Loucy (cell line): ENCODE data around the gene DNAJC22.

Source experiments
- H2AFZ ChIP-seq: fragments of 200-600 bp; sonication (generic); 2 replicates; pipeline ENCODE4 v1.6.0; 2016; ENCODE audit warnings: antibody characterized with exemption, mild to moderate bottlenecking, low read length, moderate library complexity
- H3F3A ChIP-seq: fragments of 200-600 bp; 2 replicates; pipeline ENCODE4 v1.6.0; 2016; ENCODE audit warnings: antibody characterized with exemption, low read depth, mild to moderate bottlenecking
- H3K27me3 ChIP-seq: fragments of 200-600 bp; sonication (generic); 2 replicates; pipeline ENCODE4 v1.6.1; 2014; ENCODE audit warnings: low read length, mild to moderate bottlenecking; ENCODE audit not compliant: insufficient read depth, poor library complexity, severe bottlenecking
- H3K36me3 ChIP-seq: fragments of 200-600 bp; sonication (generic); 2 replicates; pipeline ENCODE4 v1.6.1; 2016; ENCODE audit warnings: low read length; ENCODE audit not compliant: insufficient read depth
- H3K4me1 ChIP-seq: fragments of 200-600 bp; sonication (generic); 2 replicates; pipeline ENCODE4 v1.5.1; 2014; ENCODE audit warnings: low read length, mild to moderate bottlenecking; ENCODE audit not compliant: insufficient read depth, poor library complexity, severe bottlenecking
- H3K4me2 ChIP-seq: fragments of 200-600 bp; sonication (generic); 2 replicates; pipeline ENCODE4 v1.6.0; 2014; ENCODE audit warnings: antibody characterized with exemption, low read length, low read depth, mild to moderate bottlenecking; ENCODE audit not compliant: poor library complexity, severe bottlenecking
- H3K4me3 ChIP-seq: fragments of 200-600 bp; sonication (generic); 2 replicates; pipeline ENCODE4 v1.5.1; 2014; ENCODE audit warnings: low read length, mild to moderate bottlenecking, mixed read lengths; ENCODE audit not compliant: poor library complexity, severe bottlenecking
- H3K79me2 ChIP-seq: fragments of 200-600 bp; sonication (generic); 2 replicates; pipeline ENCODE4 v1.6.1; 2014; ENCODE audit warnings: low read length; ENCODE audit not compliant: insufficient read depth
- H3K9ac ChIP-seq: fragments of 200-600 bp; sonication (generic); 2 replicates; pipeline ENCODE4 v1.6.0; 2014; ENCODE audit warnings: mild to moderate bottlenecking, low read depth, low read length, moderate library complexity; ENCODE audit not compliant: poor library complexity, severe bottlenecking
- H3K9me2 ChIP-seq: fragments of 200-600 bp; sonication (generic); replicated peaks from 2 replicates; pipeline ENCODE4 v1.6.1; 2016; ENCODE audit warnings: low read depth, low read length, mixed read lengths
- H3K9me3 ChIP-seq: fragments of 200-600 bp; sonication (generic); 2 replicates; pipeline ENCODE4 v1.6.1; 2014; ENCODE audit warnings: mild to moderate bottlenecking, antibody characterized with exemption, low read length, low read depth; ENCODE audit not compliant: insufficient read depth
- H4K20me1 ChIP-seq: fragments of 200-600 bp; sonication (generic); 2 replicates; pipeline ENCODE4 v1.6.0; 2014; ENCODE audit warnings: antibody characterized with exemption, low read length, mild to moderate bottlenecking; ENCODE audit not compliant: insufficient read depth, poor library complexity, severe bottlenecking
- CTCF ChIP-seq: fragments of 200-600 bp; sonication (generic); conservative IDR thresholded peaks from 2 replicates; pipeline ENCODE4 v1.5.1; 2014; ENCODE audit warnings: mild to moderate bottlenecking, antibody characterized with exemption, low read length
- EZH2phosphoT487 ChIP-seq: fragments of 200-600 bp; IDR thresholded peaks from 2 replicates; pipeline ENCODE4 v1.6.1; 2018; ENCODE audit warnings: antibody characterized with exemption, mild to moderate bottlenecking, moderate library complexity, borderline replicate concordance

Gene DNAJC22

GRCh38 chr12:49341777-49342065 is 5.0 kb upstream of the DNAJC22 start:
- Histone ChIP-seq H3K4me1 (peaks cover 14% of the 10 kb centered on the region), H3K4me2 (no peak overlapping the region), H3K9me3 (no peaks in the 10 kb centered on the region), H2AFZ (no peak overlapping the region), H3K27me3 (no peaks in the 10 kb centered on the region), H4K20me1 (no peaks in the 10 kb centered on the region), H3K9ac (no peak overlapping the region), H3F3A (no peaks in the 10 kb centered on the region), H3K36me3 (no peaks in the 10 kb centered on the region), H3K79me2 (no peaks in the 10 kb centered on the region), H3K9me2 (no peaks in the 10 kb centered on the region), H3K4me3 (no peak overlapping the region)
- TF ChIP-seq CTCF: no peak
- no peak for TF ChIP-seq EZH2phosphoT487

- no peaks in the 10 kb centered on the region for H4K20me1 ChIP-seq
- TF ChIP-seq EZH2phosphoT487 (no peak), CTCF (peak; percentile 84)
- H3K9ac ChIP-seq: no peak overlapping the region
- no peak overlapping the region for H3K4me3 ChIP-seq
- H3K27me3 ChIP-seq: no peaks in the 10 kb centered on the region
- H3K4me1 ChIP-seq: peaks cover 15% of the 10 kb centered on the region
- no peak overlapping the region for H3K4me2 ChIP-seq
- no peaks in the 10 kb centered on the region for H3K9me2 ChIP-seq
- H3K79me2 ChIP-seq: no peaks in the 10 kb centered on the region
- H3K9me3 ChIP-seq: no peaks in the 10 kb centered on the region
- H2AFZ ChIP-seq: no peak overlapping the region
- no peaks in the 10 kb centered on the region for H3F3A ChIP-seq
- no peaks in the 10 kb centered on the region for H3K36me3 ChIP-seq
Observed at GRCh38 chr12:49342066-49342913, 4.4 kb upstream of the DNAJC22 start.

- Histone ChIP-seq H3K27me3 (no peaks in the 10 kb centered on the region), H3K4me2 (no peak overlapping the region), H2AFZ (no peak overlapping the region), H3K9me2 (no peaks in the 10 kb centered on the region), H3K4me1 (peaks cover 9% of the 10 kb centered on the region), H3K4me3 (no peak overlapping the region), H4K20me1 (no peaks in the 10 kb centered on the region), H3K9ac (no peak overlapping the region), H3F3A (no peaks in the 10 kb centered on the region), H3K79me2 (no peaks in the 10 kb centered on the region), H3K36me3 (no peaks in the 10 kb centered on the region), H3K9me3 (no peaks in the 10 kb centered on the region)
- no peak for TF ChIP-seq CTCF
- no peak for TF ChIP-seq EZH2phosphoT487
Observed at GRCh38 chr12:49342914-49343731, 3.6 kb upstream of the DNAJC22 start.
